ENCODE data around the gene SPTB.
A peak's percentile ranks its signal among the peaks of the same experiment; 100 is the strongest.

The SPTB gene

GRCh38 chr14:64725879-64726584, 153.7 kb downstream of the SPTB start:
- no peak for DNase-seq

GRCh38 chr14:64725261-64725815, 154.4 kb downstream of the SPTB start:
- DNase-seq: peak; percentile 71

- DNase-seq: no peak
Observed at GRCh38 chr14:64724578-64724930, 155.2 kb downstream of the SPTB start.

GRCh38 chr14:64723691-64724577, 155.8 kb downstream of the SPTB start:
- DNase-seq: no peak

GRCh38 chr14:64722842-64723447, 156.8 kb downstream of the SPTB start:
- DNase-seq: no peak

- no peak for DNase-seq
Observed at GRCh38 chr14:64721899-64722298, 157.8 kb downstream of the SPTB start.

GRCh38 chr14:64721391-64721791, 158.3 kb downstream of the SPTB start:
- DNase-seq: no peak

- DNase-seq: no peak
Observed at GRCh38 chr14:64720131-64720576, 159.6 kb downstream of the SPTB start.

- DNase-seq: no peak
Observed at GRCh38 chr14:64719601-64720000, 160.1 kb downstream of the SPTB start.

- no peak for DNase-seq
Observed at GRCh38 chr14:64718762-64719161, 160.9 kb downstream of the SPTB start.

- no peak for DNase-seq
Observed at GRCh38 chr14:64717870-64718269, 161.8 kb downstream of the SPTB start.

- DNase-seq: no peak
Observed at GRCh38 chr14:64715628-64716412, 163.9 kb downstream of the SPTB start.

GRCh38 chr14:64715146-64715627, 164.5 kb downstream of the SPTB start:
- no peak for DNase-seq

GRCh38 chr14:64714432-64715025, 165.2 kb downstream of the SPTB start:
- DNase-seq: no peak

GRCh38 chr14:64713677-64714076, 166.0 kb downstream of the SPTB start:
- DNase-seq: no peak

GRCh38 chr14:64711039-64711438, 168.7 kb downstream of the SPTB start:
- DNase-seq: no peak

GRCh38 chr14:64709126-64709525, 170.6 kb downstream of the SPTB start:
- DNase-seq: no peak

- DNase-seq: no peak
Observed at GRCh38 chr14:64708148-64709004, 171.3 kb downstream of the SPTB start.

- no peak for DNase-seq
Observed at GRCh38 chr14:64707661-64708060, 172.0 kb downstream of the SPTB start.

GRCh38 chr14:64706593-64707193, 173.0 kb downstream of the SPTB start:
- no peak for DNase-seq
